22Rv1 (cell line): ENCODE measurements around the gene CGNL1.

ENCODE experiments used
- H3K27ac ChIP-seq: fragments of 450-650 bp; 2 replicates; pipeline ENCODE4 v1.5.1; 2017
- CTCF ChIP-seq: fragments of 450-650 bp; IDR thresholded peaks from 2 replicates; pipeline ENCODE4 v1.5.1; 2017; ENCODE audit warnings: mild to moderate bottlenecking
- ZFX ChIP-seq: fragments of 450-650 bp; IDR thresholded peaks from 2 replicates; pipeline ENCODE4 v1.6.1; 2017; ENCODE audit warnings: antibody characterized with exemption, borderline replicate concordance

Gene CGNL1

GRCh38 chr15:57496946-57497869 lies 120.9 kb downstream of the CGNL1 start:
- H3K27ac ChIP-seq, result peak overlapping the region; percentile 18; the same call in 1 of the 2 replicates
- TF ChIP-seq CTCF (no peak), ZFX (no peak)

DNA sequence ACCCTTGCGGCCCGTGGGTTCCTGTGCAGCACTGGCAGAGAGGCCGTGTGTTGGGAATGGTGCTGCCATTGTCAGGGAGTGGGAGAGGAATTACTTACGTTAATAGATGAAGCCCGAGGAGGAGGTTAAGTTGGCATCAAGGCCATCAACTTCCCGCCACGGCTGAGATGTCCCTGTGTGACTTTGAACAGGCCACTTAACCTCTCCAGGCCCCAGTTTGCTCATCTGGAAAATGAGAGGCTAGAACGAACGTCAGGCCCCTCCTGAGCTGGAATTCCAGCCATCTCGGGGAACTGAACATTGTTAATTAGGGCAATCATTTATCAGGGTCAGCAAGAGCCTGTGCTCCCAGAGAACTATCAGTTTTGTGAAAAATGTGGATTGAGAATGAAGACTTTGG lies 124.0 kb downstream of the CGNL1 start:
- no peak overlapping the region for H3K27ac ChIP-seq
- TF ChIP-seq CTCF (no peak), ZFX (no peak)

DNA sequence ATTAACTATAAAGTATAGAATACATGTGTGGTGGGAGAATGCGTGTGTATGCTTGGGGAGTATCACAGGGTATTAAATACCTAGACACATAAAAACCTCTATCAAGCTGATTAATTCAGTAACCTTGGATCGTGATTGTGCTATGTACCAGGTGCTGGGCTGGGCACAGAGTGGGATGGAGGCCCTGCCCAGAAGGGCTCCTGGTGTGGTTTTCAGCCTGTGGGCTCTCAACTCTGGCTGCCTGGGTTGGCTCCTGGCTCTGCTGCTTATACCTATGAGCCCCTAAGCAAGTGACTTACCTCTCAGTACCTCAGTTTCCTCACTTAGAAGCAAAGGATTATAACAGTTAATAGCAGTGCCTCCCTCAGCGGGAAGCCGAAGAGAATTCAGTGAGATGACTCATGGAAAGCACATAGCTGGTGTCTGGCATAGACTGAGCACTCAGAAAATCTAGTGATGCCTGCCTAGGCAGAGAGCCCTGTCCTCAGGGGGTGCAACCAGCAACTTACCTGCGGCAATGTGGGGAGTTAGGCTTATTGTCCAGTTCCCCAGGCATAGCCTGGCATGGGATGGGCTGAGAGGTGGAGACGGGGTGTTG lies 124.8 kb downstream of the CGNL1 start:
- TF ChIP-seq CTCF, result no peak
- no peak for TF ChIP-seq ZFX
- H3K27ac ChIP-seq, result no peak overlapping the region

DNA sequence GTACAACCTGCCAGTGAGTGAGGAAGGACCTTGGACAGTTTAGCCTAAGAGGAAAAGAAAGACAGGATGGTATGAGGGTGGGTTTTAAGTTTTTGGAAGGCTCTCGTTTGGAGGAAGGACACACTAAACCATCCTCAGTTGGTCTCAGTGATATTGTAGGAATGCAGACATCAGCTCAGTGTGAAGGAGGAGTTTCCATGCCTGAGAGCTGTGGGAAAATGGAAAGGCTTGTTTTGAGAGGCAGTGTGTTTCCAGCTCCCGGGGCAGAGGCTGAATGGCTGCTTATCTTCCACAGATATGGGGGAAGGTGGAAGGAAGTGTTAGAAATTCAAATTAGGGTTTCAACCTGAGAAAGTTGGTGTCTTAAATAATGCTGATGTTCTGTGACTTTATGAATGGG lies 125.8 kb downstream of the CGNL1 start:
- TF ChIP-seq ZFX (no peak), CTCF (no peak)
- H3K27ac ChIP-seq, result no peak overlapping the region

DNA sequence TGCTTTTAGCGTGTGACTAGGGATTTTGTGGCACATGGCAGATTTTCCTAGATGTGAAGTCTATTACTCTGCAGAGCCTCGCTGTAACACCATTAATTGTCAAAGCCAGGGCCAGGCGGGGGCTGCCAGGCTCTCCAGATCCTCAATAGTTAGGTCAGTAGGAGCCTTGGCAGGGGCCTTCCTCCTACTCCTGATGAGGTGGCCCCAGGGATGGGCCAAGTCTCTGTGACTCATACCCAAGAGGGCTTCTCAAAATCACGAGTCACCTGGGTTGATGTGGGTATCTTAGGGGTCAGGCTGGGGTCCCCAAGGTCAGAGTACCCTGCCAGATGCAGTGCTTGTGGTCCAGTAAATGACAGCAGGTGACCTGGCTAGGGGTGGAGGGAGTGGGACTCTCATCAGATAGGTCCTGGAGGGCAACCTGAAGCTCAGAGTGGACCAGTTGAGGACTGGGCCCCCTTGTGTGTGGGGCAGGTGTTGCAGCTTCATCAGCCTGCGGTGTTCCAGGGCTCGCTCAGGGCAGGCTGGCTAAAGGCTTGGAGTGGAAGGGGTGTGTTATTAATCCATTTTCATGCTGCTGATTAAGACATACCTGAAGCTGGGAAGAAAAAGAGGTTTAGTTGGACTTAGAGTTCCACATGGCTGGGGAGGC lies 126.9 kb downstream of the CGNL1 start:
- TF ChIP-seq ZFX (no peak), CTCF (peak; percentile 17; the same call in 1 of the 2 replicates)
- H3K27ac ChIP-seq, result no peak overlapping the region

DNA sequence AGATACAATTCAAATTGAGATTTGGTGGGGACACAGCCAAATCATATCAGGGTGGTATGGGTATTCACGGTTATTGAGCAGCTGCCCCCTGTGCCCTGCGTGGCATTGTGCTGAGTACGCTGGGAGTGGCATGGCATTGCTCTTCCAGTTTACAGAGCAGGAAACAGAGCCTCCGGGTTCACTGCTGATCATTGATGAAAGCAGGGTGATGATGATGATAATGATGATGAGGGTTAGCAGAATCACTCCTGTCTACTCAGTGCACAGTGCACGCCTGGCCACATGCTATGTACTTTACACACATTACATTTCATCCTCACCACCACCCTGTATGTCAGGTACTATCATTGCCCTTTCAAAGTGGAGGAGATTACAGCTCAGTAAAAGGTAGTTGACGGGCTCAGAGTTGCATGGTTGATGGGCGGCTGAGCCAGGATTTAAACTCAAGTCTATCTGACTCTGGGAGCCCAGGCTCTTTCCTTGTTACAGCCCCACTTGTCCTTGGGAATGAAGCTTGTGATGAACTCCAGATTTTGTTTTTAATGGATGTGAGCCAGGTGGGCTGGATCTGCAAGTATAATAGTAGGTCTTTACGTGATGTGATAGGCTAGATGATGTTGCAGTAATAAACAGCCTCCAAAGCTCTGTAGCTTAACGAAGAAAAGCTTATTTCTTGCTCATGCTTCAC lies 127.8 kb downstream of the CGNL1 start:
- no peak overlapping the region for H3K27ac ChIP-seq
- TF ChIP-seq CTCF (no peak), ZFX (no peak)
